ENCODE data around the gene TFAM.

TFAM gene

GRCh38 chr10:58433571-58433970 lies 48.4 kb downstream of the TFAM start:
- DNase-seq (ENCODE audit: low read depth), result no peak

GRCh38 chr10:58435297-58435985 lies 50.2 kb downstream of the TFAM start:
- no peak for DNase-seq (ENCODE audit: low read depth)

- no peak for DNase-seq (ENCODE audit: low read depth)
Measured at GRCh38 chr10:58436071-58436470, 50.9 kb downstream of the TFAM start.

- DNase-seq (ENCODE audit: low read depth), result no peak
Measured at GRCh38 chr10:58438340-58438871, 53.2 kb downstream of the TFAM start.

GRCh38 chr10:58438986-58439385 lies 53.8 kb downstream of the TFAM start:
- DNase-seq (ENCODE audit: low read depth), result no peak

GRCh38 chr10:58439632-58440364 lies 54.6 kb downstream of the TFAM start:
- no peak for DNase-seq (ENCODE audit: low read depth)

- DNase-seq (ENCODE audit: low read depth), result no peak
Measured at GRCh38 chr10:58440484-58440883, 55.3 kb downstream of the TFAM start.

GRCh38 chr10:58444321-58444720 lies 59.1 kb downstream of the TFAM start:
- no peak for DNase-seq (ENCODE audit: low read depth)

- DNase-seq (ENCODE audit: low read depth), result no peak
Measured at GRCh38 chr10:58444876-58445275, 59.7 kb downstream of the TFAM start.

- DNase-seq (ENCODE audit: low read depth), result no peak
Measured at GRCh38 chr10:58448121-58448935, 63.1 kb downstream of the TFAM start.
